Suppressor macrophage (primary cell): ENCODE results near the gene IQSEC3.
A peak's percentile ranks its signal among the peaks of the same experiment; 100 is the strongest.
"Not testable (repeated sequence)": the region's sequence is repeated elsewhere in the genome, so short reads cannot be mapped to it uniquely, and the experiment has no call there.

Source experiments
- DNase-seq, 4 experiments: peaks; one replicate each; pipeline ENCODE4 v3.0.0-alpha.2; 2020 to 2022

IQSEC3 gene

GRCh38 chr12:217029-217428 is 150.5 kb downstream of the IQSEC3 start:
- DNase-seq = not testable (repeated sequence)

- DNase-seq = no peak
These were observed 151.7 kb downstream of the IQSEC3 start for GRCh38 chr12:218221-218620.

- DNase-seq = no peak
These were observed 152.4 kb downstream of the IQSEC3 start for GRCh38 chr12:218728-219590.

- DNase-seq = peak; percentile 92 to 96 (median 94)
These were observed 153.4 kb downstream of the IQSEC3 start for GRCh38 chr12:219891-220352.

GRCh38 chr12:220491-220890 is 153.9 kb downstream of the IQSEC3 start:
- DNase-seq = no peak

- DNase-seq = no peak
These were observed 154.5 kb downstream of the IQSEC3 start for GRCh38 chr12:220946-221550.

GRCh38 chr12:221736-222135 is 155.2 kb downstream of the IQSEC3 start:
- DNase-seq = no peak

- DNase-seq = no peak
These were observed 157.3 kb downstream of the IQSEC3 start for GRCh38 chr12:223841-224240.

GRCh38 chr12:224330-224729 is 157.8 kb downstream of the IQSEC3 start:
- no peak for DNase-seq

GRCh38 chr12:225012-225411 is 158.4 kb downstream of the IQSEC3 start:
- DNase-seq = no peak

- DNase-seq = no peak
These were observed 159.8 kb downstream of the IQSEC3 start for GRCh38 chr12:226401-226800.

GRCh38 chr12:227286-227915 is 160.8 kb downstream of the IQSEC3 start:
- DNase-seq = no peak
